ENCODE results near the gene AGTR1. TPM values are rescaled to one million over a fixed set of nuclear protein-coding genes. Genes with fewer than 3 reads are reported as not detected.
A peak's percentile ranks its signal among the peaks of the same experiment; 100 is the strongest.

The AGTR1 gene
- total RNA-seq, 1 donor from 2014 or later = 2.1 TPM

DNA sequence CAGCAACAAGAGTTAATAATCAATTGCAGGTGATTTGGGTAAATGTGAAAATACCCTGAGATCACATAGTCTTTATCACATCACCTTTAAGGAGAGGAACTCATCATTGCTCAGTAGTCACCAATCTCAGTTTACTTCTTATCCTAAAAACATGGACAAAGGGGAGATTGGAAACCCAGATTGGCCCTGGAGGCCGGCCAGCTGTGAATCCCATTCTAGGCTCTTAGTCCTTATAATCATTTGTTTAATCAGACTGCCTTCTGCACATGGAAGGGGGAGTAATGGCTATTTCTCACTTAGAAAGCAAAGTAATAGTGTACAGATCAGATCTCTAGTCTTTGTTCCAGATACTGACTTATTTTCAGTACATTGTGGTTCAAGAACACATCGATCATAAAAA lies 92.7 kb downstream of the AGTR1 start:
- peaks cover 4% of the 10 kb centered on the region for H3K9me3 Mint-ChIP-seq
- no peaks in the 10 kb centered on the region for H3K36me3 Mint-ChIP-seq (ENCODE audit: low read depth)
- peak overlapping the region; percentile 36 for H3K4me3 Mint-ChIP-seq
- TF ChIP-seq, protein P1, sequence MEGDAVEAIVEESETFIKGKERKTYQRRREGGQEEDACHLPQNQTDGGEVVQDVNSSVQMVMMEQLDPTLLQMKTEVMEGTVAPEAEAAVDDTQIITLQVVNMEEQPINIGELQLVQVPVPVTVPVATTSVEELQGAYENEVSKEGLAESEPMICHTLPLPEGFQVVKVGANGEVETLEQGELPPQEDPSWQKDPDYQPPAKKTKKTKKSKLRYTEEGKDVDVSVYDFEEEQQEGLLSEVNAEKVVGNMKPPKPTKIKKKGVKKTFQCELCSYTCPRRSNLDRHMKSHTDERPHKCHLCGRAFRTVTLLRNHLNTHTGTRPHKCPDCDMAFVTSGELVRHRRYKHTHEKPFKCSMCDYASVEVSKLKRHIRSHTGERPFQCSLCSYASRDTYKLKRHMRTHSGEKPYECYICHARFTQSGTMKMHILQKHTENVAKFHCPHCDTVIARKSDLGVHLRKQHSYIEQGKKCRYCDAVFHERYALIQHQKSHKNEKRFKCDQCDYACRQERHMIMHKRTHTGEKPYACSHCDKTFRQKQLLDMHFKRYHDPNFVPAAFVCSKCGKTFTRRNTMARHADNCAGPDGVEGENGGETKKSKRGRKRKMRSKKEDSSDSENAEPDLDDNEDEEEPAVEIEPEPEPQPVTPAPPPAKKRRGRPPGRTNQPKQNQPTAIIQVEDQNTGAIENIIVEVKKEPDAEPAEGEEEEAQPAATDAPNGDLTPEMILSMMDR (conservative IDR thresholded peaks at IDR 0.05) = no peak
- peak overlapping the region; percentile 66 for H3K27ac Mint-ChIP-seq (ENCODE audit: unreplicated experiment)
- no peak for DNase-seq (ENCODE audit: low read depth, low spot score)
- H3K27me3 Mint-ChIP-seq (ENCODE audit: low read depth) = no peaks in the 10 kb centered on the region
- H3K4me1 Mint-ChIP-seq = peaks cover 61% of the 10 kb centered on the region

DNA sequence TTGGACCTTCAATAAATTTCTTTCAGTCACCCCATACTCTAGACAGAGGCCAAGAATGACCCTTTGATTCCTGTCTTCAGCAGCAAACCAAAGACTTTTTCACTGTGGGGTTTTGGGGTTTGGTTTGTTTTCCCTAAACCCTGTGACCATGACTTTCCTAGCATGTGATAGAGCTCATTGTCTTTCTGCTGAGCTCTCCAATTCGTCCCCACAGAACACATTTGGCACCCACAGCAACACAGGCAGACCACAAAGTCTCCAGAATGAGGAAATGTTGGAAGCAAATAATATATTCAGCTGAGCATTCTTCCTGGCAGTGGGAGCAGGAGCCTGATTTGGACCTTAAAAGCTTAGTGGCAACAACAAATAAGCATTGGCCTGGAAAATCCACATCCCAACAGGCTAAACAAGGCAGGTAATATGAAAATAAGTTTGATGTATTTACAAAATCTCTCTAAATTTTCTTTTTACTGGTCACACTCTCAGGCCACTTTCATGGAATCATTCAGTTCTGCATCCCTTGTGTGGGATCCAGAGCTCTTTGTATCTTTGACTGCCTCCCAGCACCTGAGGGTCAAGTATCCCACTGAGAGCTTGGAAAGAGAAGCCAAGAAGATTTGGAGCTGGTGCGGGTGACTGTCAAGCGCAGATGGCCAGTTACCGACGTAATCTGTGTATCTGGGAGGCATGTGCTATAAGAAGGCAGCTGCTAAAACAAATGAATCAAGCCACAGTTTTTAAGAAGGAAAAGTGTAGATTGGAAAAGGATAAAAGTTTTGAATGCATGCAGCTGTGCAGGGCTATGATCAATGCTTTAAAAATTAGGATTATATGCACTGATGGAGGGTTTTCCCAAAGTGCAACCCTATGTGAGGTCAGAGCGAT lies 93.4 kb downstream of the AGTR1 start:
- peak overlapping the region; percentile 66 for H3K27ac Mint-ChIP-seq (ENCODE audit: unreplicated experiment)
- TF ChIP-seq, protein P1 (conservative IDR thresholded peaks at IDR 0.05) = no peak
- H3K27me3 Mint-ChIP-seq (ENCODE audit: low read depth) = no peaks in the 10 kb centered on the region
- peaks cover 4% of the 10 kb centered on the region for H3K9me3 Mint-ChIP-seq
- no peak for DNase-seq (ENCODE audit: low read depth, low spot score)
- peaks cover 61% of the 10 kb centered on the region for H3K4me1 Mint-ChIP-seq
- no peak overlapping the region for H3K4me3 Mint-ChIP-seq
- no peaks in the 10 kb centered on the region for H3K36me3 Mint-ChIP-seq (ENCODE audit: low read depth)

DNA sequence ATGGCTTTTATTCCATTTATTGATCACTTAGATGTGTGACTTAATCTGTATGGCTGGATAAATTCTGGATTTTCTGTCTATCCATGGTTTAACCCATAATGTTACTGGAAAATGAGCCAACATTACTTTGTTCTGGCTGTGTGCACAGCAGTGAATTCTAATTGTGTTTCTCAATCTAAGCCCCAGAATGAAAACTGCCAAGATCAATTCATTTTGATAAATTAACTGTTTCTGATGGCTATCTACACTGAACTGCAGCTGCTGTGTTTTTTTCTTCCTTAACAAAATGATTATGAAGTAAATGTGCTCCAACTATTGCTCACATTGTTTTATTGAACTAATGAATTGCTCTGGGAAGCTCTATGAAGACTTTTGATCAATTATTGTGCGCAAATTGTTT lies 94.2 kb downstream of the AGTR1 start:
- peaks cover 61% of the 10 kb centered on the region for H3K4me1 Mint-ChIP-seq
- H3K4me3 Mint-ChIP-seq = no peak overlapping the region
- H3K27me3 Mint-ChIP-seq (ENCODE audit: low read depth) = no peaks in the 10 kb centered on the region
- TF ChIP-seq, protein P1 (conservative IDR thresholded peaks at IDR 0.05) = no peak
- no peak for DNase-seq (ENCODE audit: low read depth, low spot score)
- peaks cover 2% of the 10 kb centered on the region for H3K9me3 Mint-ChIP-seq
- no peak overlapping the region for H3K27ac Mint-ChIP-seq (ENCODE audit: unreplicated experiment)
- H3K36me3 Mint-ChIP-seq (ENCODE audit: low read depth) = no peaks in the 10 kb centered on the region

DNA sequence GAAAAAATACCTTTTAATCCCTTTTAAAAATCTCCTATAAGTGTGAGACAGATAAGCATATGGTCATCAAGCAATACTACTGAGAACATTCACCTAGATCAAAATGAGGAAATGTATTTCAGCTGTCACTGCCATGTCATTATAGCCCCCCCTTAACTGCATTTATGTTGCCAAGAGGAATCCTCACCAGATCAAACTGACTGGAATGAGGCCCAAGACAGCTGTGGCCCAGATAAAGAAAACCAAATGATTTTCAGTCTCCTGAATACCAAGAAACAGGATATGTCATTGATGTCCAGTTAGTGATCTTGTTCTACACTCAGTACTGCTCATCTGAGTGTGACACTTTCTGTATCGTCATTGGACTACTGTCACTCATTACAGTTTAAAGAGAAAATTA lies 94.8 kb downstream of the AGTR1 start:
- H3K27ac Mint-ChIP-seq (ENCODE audit: unreplicated experiment) = no peak overlapping the region
- no peak for DNase-seq (ENCODE audit: low read depth, low spot score)
- H3K9me3 Mint-ChIP-seq = no peaks in the 10 kb centered on the region
- no peaks in the 10 kb centered on the region for H3K27me3 Mint-ChIP-seq (ENCODE audit: low read depth)
- peaks cover 61% of the 10 kb centered on the region for H3K4me1 Mint-ChIP-seq
- H3K36me3 Mint-ChIP-seq (ENCODE audit: low read depth) = no peaks in the 10 kb centered on the region
- TF ChIP-seq, protein P1 (conservative IDR thresholded peaks at IDR 0.05) = no peak
- no peak overlapping the region for H3K4me3 Mint-ChIP-seq

Other genes with a start within 250 kb of the AGTR1 start
- gene CPB1, start 129.9 kb downstream of the AGTR1 start, total RNA-seq = not detected in 2 replicates
- not detected in 2 replicates for gene CPA3, start 167.4 kb downstream of the AGTR1 start, total RNA-seq